MM.1S (cell line): Measurements from ENCODE around the gene KDM4C.

Experiments used
- DNase-seq: peaks from one replicate; pipeline ENCODE4 v3.0.0-alpha.2; 2015
- H2AFZ ChIP-seq: fragments of 300-600 bp; sonication (generic); 2 replicates; pipeline ENCODE4 v1.6.0; 2016; ENCODE audit warnings: antibody characterized with exemption, low read length
- H3F3A ChIP-seq: fragments of 300-600 bp; sonication (generic); 2 replicates; pipeline ENCODE4 v1.6.1; 2016; ENCODE audit warnings: mild to moderate bottlenecking, antibody characterized with exemption, low read length, moderate library complexity, mixed read lengths; ENCODE audit not compliant: insufficient read depth
- H3K27ac ChIP-seq: fragments of 300-600 bp; sonication (generic); 2 replicates; pipeline ENCODE4 v1.5.1; 2016; ENCODE audit warnings: mild to moderate bottlenecking, low read length
- H3K27me3 ChIP-seq: fragments of 300-600 bp; sonication (generic); replicated peaks from 2 replicates; pipeline ENCODE4 v1.6.0; 2016; ENCODE audit warnings: low read length; ENCODE audit not compliant: insufficient read depth
- H3K36me3 ChIP-seq: fragments of 300-600 bp; sonication (generic); replicated peaks from 2 replicates; pipeline ENCODE4 v1.6.1; 2016; ENCODE audit warnings: mild to moderate bottlenecking, low read length, mixed read lengths; ENCODE audit not compliant: insufficient read depth
- H3K4me1 ChIP-seq: fragments of 300-600 bp; sonication (generic); 2 replicates; pipeline ENCODE4 v1.6.1; 2016; ENCODE audit warnings: low read length, mixed read lengths
- H3K4me2 ChIP-seq: fragments of 300-600 bp; sonication (generic); 2 replicates; pipeline ENCODE4 v1.6.0; 2016; ENCODE audit warnings: low read depth, low read length
- H3K4me3 ChIP-seq: fragments of 300-600 bp; sonication (generic); 2 replicates; pipeline ENCODE4 v1.5.1; 2016; ENCODE audit warnings: low read length, mixed read lengths
- H3K79me2 ChIP-seq: fragments of 300-600 bp; sonication (generic); 2 replicates; pipeline ENCODE4 v1.6.1; 2016; ENCODE audit warnings: mixed run types, low read length, mixed read lengths
- H3K9ac ChIP-seq: fragments of 300-600 bp; sonication (generic); 2 replicates; pipeline ENCODE4 v1.6.1; 2016; ENCODE audit warnings: low read length, mixed read lengths
- H3K9me2 ChIP-seq: fragments of 300-600 bp; sonication (generic); replicated peaks from 2 replicates; pipeline ENCODE4 v1.6.1; 2016; ENCODE audit warnings: mild to moderate bottlenecking, low read length, mixed read lengths; ENCODE audit not compliant: insufficient read depth
- H3K9me3 ChIP-seq: fragments of 300-600 bp; sonication (generic); replicated peaks from 2 replicates; pipeline ENCODE4 v1.6.1; 2016; ENCODE audit warnings: mild to moderate bottlenecking, low read length, mixed read lengths; ENCODE audit not compliant: insufficient read depth
- H4K20me1 ChIP-seq: fragments of 300-600 bp; sonication (generic); 2 replicates; pipeline ENCODE4 v1.6.1; 2016; ENCODE audit warnings: mild to moderate bottlenecking, low read length, moderate library complexity, mixed read lengths; ENCODE audit not compliant: insufficient read depth
- CTCF ChIP-seq: fragments of 300-600 bp; sonication (generic); IDR thresholded peaks from 2 replicates; pipeline ENCODE4 v1.5.1; 2016; ENCODE audit warnings: antibody characterized with exemption, low read length, mixed read lengths
- EZH2 ChIP-seq: fragments of 300-600 bp; sonication (generic); optimal IDR thresholded peaks from 2 replicates; pipeline ENCODE3; 2017; ENCODE audit warnings: low read depth, mild to moderate bottlenecking, antibody characterized with exemption, low read length, mixed read lengths
- EZH2phosphoT487 ChIP-seq: fragments of 300-600 bp; sonication (generic); IDR thresholded peaks from 2 replicates; pipeline ENCODE4 v1.6.1; 2018; ENCODE audit warnings: antibody characterized with exemption, low read length

Gene KDM4C

GRCh38 chr9:7073706-7074105 lies 315.9 kb downstream of the KDM4C start:
- Histone ChIP-seq H3K9me3 (no peaks in the 10 kb centered on the region), H3K4me2 (no peak overlapping the region), H3K9ac (no peak overlapping the region), H4K20me1 (no peaks in the 10 kb centered on the region), H3K27me3 (no peaks in the 10 kb centered on the region), H3K27ac (no peak overlapping the region), H3K4me3 (no peak overlapping the region), H3F3A (no peaks in the 10 kb centered on the region), H2AFZ (no peak overlapping the region), H3K36me3 (no peaks in the 10 kb centered on the region), H3K4me1 (no peaks in the 10 kb centered on the region), H3K9me2 (no peaks in the 10 kb centered on the region), H3K79me2 (no peaks in the 10 kb centered on the region)
- TF ChIP-seq CTCF: no peak
- DNase-seq: no peak

GRCh38 chr9:7075154-7075553 lies 317.4 kb downstream of the KDM4C start:
- H3K4me1 ChIP-seq: no peaks in the 10 kb centered on the region
- no peak overlapping the region for H3K9ac ChIP-seq
- no peaks in the 10 kb centered on the region for H3K79me2 ChIP-seq
- no peak overlapping the region for H3K27ac ChIP-seq
- no peak overlapping the region for H2AFZ ChIP-seq
- TF ChIP-seq EZH2phosphoT487: no peak
- TF ChIP-seq EZH2: no peak
- no peak for TF ChIP-seq CTCF
- H3K4me2 ChIP-seq: no peak overlapping the region
- H3K36me3 ChIP-seq: no peaks in the 10 kb centered on the region
- no peak overlapping the region for H3K4me3 ChIP-seq
- no peaks in the 10 kb centered on the region for H3F3A ChIP-seq
- no peaks in the 10 kb centered on the region for H3K9me2 ChIP-seq
- H3K27me3 ChIP-seq: no peaks in the 10 kb centered on the region
- no peak for DNase-seq
- H3K9me3 ChIP-seq: no peaks in the 10 kb centered on the region
- H4K20me1 ChIP-seq: no peaks in the 10 kb centered on the region

GRCh38 chr9:7079051-7079450 lies 321.3 kb downstream of the KDM4C start:
- H3K4me3 ChIP-seq: no peak overlapping the region
- TF ChIP-seq CTCF: no peak
- no peak for TF ChIP-seq EZH2
- TF ChIP-seq EZH2phosphoT487: no peak
- H3K9me3 ChIP-seq: no peaks in the 10 kb centered on the region
- H3K36me3 ChIP-seq: no peaks in the 10 kb centered on the region
- H3F3A ChIP-seq: no peaks in the 10 kb centered on the region
- no peak overlapping the region for H3K4me2 ChIP-seq
- H3K4me1 ChIP-seq: no peaks in the 10 kb centered on the region
- no peaks in the 10 kb centered on the region for H3K79me2 ChIP-seq
- no peak for DNase-seq
- no peaks in the 10 kb centered on the region for H4K20me1 ChIP-seq
- no peak overlapping the region for H2AFZ ChIP-seq
- H3K9me2 ChIP-seq: no peaks in the 10 kb centered on the region
- H3K27ac ChIP-seq: no peak overlapping the region
- H3K27me3 ChIP-seq: no peaks in the 10 kb centered on the region
- H3K9ac ChIP-seq: no peak overlapping the region
